ENCODE measurements around the gene KHDRBS1. TPM values are rescaled to one million over a fixed set of nuclear protein-coding genes. Genes with fewer than 3 reads are reported as not detected.

Gene KHDRBS1
- total and polyA plus RNA-seq, 9 of the 15 experiments (the other 6 are each of a cell fraction or from before 2014, with no cell fraction given): 48.4 to 257 (median 114) TPM

DNA sequence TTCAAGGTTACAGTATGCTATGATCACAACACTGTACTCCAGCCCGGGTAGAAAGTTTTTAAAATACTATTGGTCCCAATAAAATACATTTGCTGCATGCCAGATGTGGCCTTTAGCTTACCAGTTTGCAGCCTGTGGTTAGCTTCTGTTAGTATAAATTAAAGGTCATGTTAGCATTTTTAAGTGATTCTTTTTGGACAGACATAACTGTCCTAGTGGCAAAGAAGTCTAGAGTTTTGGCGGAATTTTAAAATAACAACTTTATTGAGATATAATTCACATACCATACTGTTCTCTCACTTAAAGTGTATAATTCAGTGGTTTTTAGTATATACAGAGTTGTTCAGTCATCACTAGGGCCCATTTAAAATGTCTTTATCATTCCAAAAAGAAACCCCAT lies 34.8 kb downstream of the KHDRBS1 start:
- intact Hi-C loops (cut with micrococcal nuclease): no loop called here
- Histone ChIP-seq H3K27ac (ENCODE audit: extremely low read depth, low read depth, low read length) (no peak overlapping the region), H3K36me3 (ENCODE audit: control insufficient read depth, insufficient read depth, low read length) (peaks cover 67% of the 10 kb centered on the region), H3K4me2 (ENCODE audit: insufficient read depth, low read length) (no peak overlapping the region), H2AFZ (ENCODE audit: low read depth, low read length) (no peak overlapping the region), H4K20me1 (replicated peaks; ENCODE audit: control insufficient read depth, insufficient read depth, low read length) (no peaks in the 10 kb centered on the region), H3K9me1 (ENCODE audit: control insufficient read depth, insufficient read depth, low read length) (no peaks in the 10 kb centered on the region), H3K79me2 (ENCODE audit: control insufficient read depth, insufficient read depth, low read length) (no peaks in the 10 kb centered on the region), H3K27me3 (ENCODE audit: control insufficient read depth in 2 of 2, insufficient read depth in 2 of 2, low read length in 2 of 2) (no peaks in the 10 kb centered on the region), H3K4me3 (no peak overlapping the region), H3K9ac (ENCODE audit: insufficient read depth in 1 of 2, low read depth in 2 of 2, low read length in 2 of 2) (no peak overlapping the region; a peak in 1 of 4 replicates), H3K4me1 (replicated peaks in 1 of 2; ENCODE audit: control insufficient read depth in 2 of 2, insufficient read depth in 2 of 2, low read length in 2 of 2) (no peaks in the 10 kb centered on the region), H3K9me3 (replicated peaks; ENCODE audit: control insufficient read depth, insufficient read depth, low read depth, low read length) (no peaks in the 10 kb centered on the region)
- no peak for DNase-seq (ENCODE audit: extremely low read depth in 1 of 4, low spot score in 3 of 4)
- WGBS (ENCODE audit: insufficient coverage, low coverage, missing lambda C conversion rate): 97% methylated on average over 2 of the region's 2 CpGs
- no peak for ATAC-seq
- CTCF ChIA-PET (ENCODE audit: low intra/inter-chr PET ratio): interaction anchor here (0.6 kb wide), 1 partner anchor 862 kb away, joined by 3 read pairs; no protein-coding TSS in a partner anchor
- in situ Hi-C loops (cut with MboI): no loop called here
- TF ChIP-seq ZNF830 (CRISPR knock-in tag; IDR thresholded peaks at IDR 0.05) (no peak), RBM14 (IDR thresholded peaks at IDR 0.05; ENCODE audit: borderline replicate concordance, insufficient read depth, low read depth, low read length) (no peak), GABPA (tag; conservative IDR thresholded peaks at IDR 0.05; ENCODE audit: low read depth) (no peak), ZNF551 (CRISPR knock-in tag; IDR thresholded peaks at IDR 0.05) (no peak), WHSC1 (IDR thresholded peaks at IDR 0.05; ENCODE audit: low read length) (no peak), ZNF696 (CRISPR knock-in tag; conservative IDR thresholded peaks at IDR 0.05) (no peak), ZNF77 (CRISPR knock-in tag; IDR thresholded peaks at IDR 0.05) (no peak), TRIM28 (IDR thresholded peaks at IDR 0.05) (no peak), TFE3 (CRISPR knock-in tag; IDR thresholded peaks at IDR 0.05) (no peak), SAFB (IDR thresholded peaks at IDR 0.05; ENCODE audit: borderline replicate concordance, low read depth, low read length) (no peak), NFIC (IDR thresholded peaks at IDR 0.05) (no peak), ZNF766 (CRISPR knock-in tag; conservative IDR thresholded peaks at IDR 0.05) (no peak)
- TF ChIP-seq, protein P1, sequence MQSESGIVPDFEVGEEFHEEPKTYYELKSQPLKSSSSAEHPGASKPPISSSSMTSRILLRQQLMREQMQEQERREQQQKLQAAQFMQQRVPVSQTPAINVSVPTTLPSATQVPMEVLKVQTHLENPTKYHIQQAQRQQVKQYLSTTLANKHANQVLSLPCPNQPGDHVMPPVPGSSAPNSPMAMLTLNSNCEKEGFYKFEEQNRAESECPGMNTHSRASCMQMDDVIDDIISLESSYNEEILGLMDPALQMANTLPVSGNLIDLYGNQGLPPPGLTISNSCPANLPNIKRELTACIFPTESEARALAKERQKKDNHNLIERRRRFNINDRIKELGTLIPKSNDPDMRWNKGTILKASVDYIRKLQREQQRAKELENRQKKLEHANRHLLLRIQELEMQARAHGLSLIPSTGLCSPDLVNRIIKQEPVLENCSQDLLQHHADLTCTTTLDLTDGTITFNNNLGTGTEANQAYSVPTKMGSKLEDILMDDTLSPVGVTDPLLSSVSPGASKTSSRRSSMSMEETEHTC (IDR thresholded peaks at IDR 0.05): no peak
- TF ChIP-seq, protein P2, sequence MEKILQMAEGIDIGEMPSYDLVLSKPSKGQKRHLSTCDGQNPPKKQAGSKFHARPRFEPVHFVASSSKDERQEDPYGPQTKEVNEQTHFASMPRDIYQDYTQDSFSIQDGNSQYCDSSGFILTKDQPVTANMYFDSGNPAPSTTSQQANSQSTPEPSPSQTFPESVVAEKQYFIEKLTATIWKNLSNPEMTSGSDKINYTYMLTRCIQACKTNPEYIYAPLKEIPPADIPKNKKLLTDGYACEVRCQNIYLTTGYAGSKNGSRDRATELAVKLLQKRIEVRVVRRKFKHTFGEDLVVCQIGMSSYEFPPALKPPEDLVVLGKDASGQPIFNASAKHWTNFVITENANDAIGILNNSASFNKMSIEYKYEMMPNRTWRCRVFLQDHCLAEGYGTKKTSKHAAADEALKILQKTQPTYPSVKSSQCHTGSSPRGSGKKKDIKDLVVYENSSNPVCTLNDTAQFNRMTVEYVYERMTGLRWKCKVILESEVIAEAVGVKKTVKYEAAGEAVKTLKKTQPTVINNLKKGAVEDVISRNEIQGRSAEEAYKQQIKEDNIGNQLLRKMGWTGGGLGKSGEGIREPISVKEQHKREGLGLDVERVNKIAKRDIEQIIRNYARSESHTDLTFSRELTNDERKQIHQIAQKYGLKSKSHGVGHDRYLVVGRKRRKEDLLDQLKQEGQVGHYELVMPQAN (IDR thresholded peaks at IDR 0.05; ENCODE audit: borderline replicate concordance): no peak
- no peak for FAIRE-seq
- POLR2A ChIA-PET: interaction anchor here (0.8 to 3.0 kb wide), 3 partner anchors 10 to 14 kb away, joined by 3 to 14 read pairs (median 6); no protein-coding TSS in a partner anchor
- no TSS peak for BruUV-seq (replicated peaks)

Data from K562 (cell line).